ENCODE measurements around the gene GPER1.

Gene GPER1

DNA sequence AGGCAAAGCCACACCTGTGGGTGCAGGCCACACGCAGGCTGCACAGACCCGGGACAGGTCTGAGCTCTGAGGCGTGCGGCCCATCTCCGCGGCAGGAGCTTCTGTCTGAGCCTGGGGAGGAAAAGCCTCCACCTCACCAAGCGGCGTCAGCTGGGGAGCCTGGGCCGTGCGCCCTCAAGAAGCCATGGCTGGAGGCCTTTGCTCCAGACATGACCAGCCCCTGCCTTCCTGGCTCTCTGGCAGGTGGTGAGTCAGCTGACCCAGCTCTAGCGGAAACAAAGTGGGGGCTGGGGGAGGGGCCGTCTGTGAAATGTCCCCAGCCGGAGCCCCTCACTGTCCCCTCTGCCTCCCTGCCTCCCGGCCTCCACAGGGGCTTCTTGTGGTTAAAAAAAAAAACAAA is 12.5 kb downstream of the GPER1 start:
- Histone ChIP-seq H3K27ac (ENCODE audit: low read depth, low read length, poor library complexity, severe bottlenecking) (no peak overlapping the region), H3K4me2 (ENCODE audit: low read length) (no peak overlapping the region), H4K20me1 (ENCODE audit: insufficient read depth, low read length) (no peaks in the 10 kb centered on the region), H2AFZ (ENCODE audit: low read length) (no peak overlapping the region), H3K9me3 (ENCODE audit: low read length) (no peaks in the 10 kb centered on the region), H3K4me1 (ENCODE audit: insufficient read depth, low read length, severe bottlenecking) (no peaks in the 10 kb centered on the region), H3K9me2 (ENCODE audit: low read depth, low read length) (no peaks in the 10 kb centered on the region), H3K79me2 (ENCODE audit: insufficient read depth, low read length) (no peaks in the 10 kb centered on the region), H3K36me3 (ENCODE audit: insufficient read depth, low read length) (peaks cover 8% of the 10 kb centered on the region; the same call in 1 of the 2 replicates), H3K9ac (ENCODE audit: low read length) (no peak overlapping the region), H3K4me3 (ENCODE audit: low read depth, low read length, poor library complexity, severe bottlenecking) (no peak overlapping the region), H3K27me3 (ENCODE audit: insufficient read depth, low read length) (peaks cover 13% of the 10 kb centered on the region; the same call in 1 of the 2 replicates), H3F3A (ENCODE audit: insufficient read depth, low read length) (no peaks in the 10 kb centered on the region)
- TF ChIP-seq CTCF (IDR thresholded peaks at IDR 0.05; ENCODE audit: low read length): no peak
- no peak for TF ChIP-seq EZH2 (IDR thresholded peaks at IDR 0.05; ENCODE audit: borderline replicate concordance, low read length)

GRCh38 chr7:1100834-1101562 is 13.1 kb downstream of the GPER1 start:
- TF ChIP-seq EZH2 (IDR thresholded peaks at IDR 0.05; ENCODE audit: borderline replicate concordance, low read length) (no peak), CTCF (IDR thresholded peaks at IDR 0.05; ENCODE audit: low read length) (no peak)
- H3K27ac ChIP-seq (ENCODE audit: low read depth, low read length, poor library complexity, severe bottlenecking): no peak overlapping the region
- H3K79me2 ChIP-seq (ENCODE audit: insufficient read depth, low read length): no peaks in the 10 kb centered on the region
- no peaks in the 10 kb centered on the region for H3K9me3 ChIP-seq (ENCODE audit: low read length)
- no peak overlapping the region for H3K4me3 ChIP-seq (ENCODE audit: low read depth, low read length, poor library complexity, severe bottlenecking)
- H3K9ac ChIP-seq (ENCODE audit: low read length): no peak overlapping the region
- H2AFZ ChIP-seq (ENCODE audit: low read length): no peak overlapping the region
- no peaks in the 10 kb centered on the region for H4K20me1 ChIP-seq (ENCODE audit: insufficient read depth, low read length)
- H3K36me3 ChIP-seq (ENCODE audit: insufficient read depth, low read length): peaks cover 8% of the 10 kb centered on the region; the same call in 1 of the 2 replicates
- no peaks in the 10 kb centered on the region for H3K4me1 ChIP-seq (ENCODE audit: insufficient read depth, low read length, severe bottlenecking)
- peaks cover 13% of the 10 kb centered on the region; the same call in 1 of the 2 replicates for H3K27me3 ChIP-seq (ENCODE audit: insufficient read depth, low read length)
- no peaks in the 10 kb centered on the region for H3F3A ChIP-seq (ENCODE audit: insufficient read depth, low read length)
- H3K9me2 ChIP-seq (ENCODE audit: low read depth, low read length): no peaks in the 10 kb centered on the region
- no peak overlapping the region for H3K4me2 ChIP-seq (ENCODE audit: low read length)

GRCh38 chr7:1101563-1102431 is 13.9 kb downstream of the GPER1 start:
- Histone ChIP-seq H3K4me2 (ENCODE audit: low read length) (no peak overlapping the region), H2AFZ (ENCODE audit: low read length) (no peak overlapping the region), H3K9ac (ENCODE audit: low read length) (no peak overlapping the region), H3K9me3 (ENCODE audit: low read length) (no peaks in the 10 kb centered on the region), H3F3A (ENCODE audit: insufficient read depth, low read length) (no peaks in the 10 kb centered on the region), H3K4me1 (ENCODE audit: insufficient read depth, low read length, severe bottlenecking) (no peaks in the 10 kb centered on the region), H4K20me1 (ENCODE audit: insufficient read depth, low read length) (no peaks in the 10 kb centered on the region), H3K27me3 (ENCODE audit: insufficient read depth, low read length) (peaks cover 10% of the 10 kb centered on the region; the same call in 1 of the 2 replicates), H3K27ac (ENCODE audit: low read depth, low read length, poor library complexity, severe bottlenecking) (no peak overlapping the region), H3K79me2 (ENCODE audit: insufficient read depth, low read length) (no peaks in the 10 kb centered on the region), H3K4me3 (ENCODE audit: low read depth, low read length, poor library complexity, severe bottlenecking) (no peak overlapping the region), H3K36me3 (ENCODE audit: insufficient read depth, low read length) (peaks cover 8% of the 10 kb centered on the region; the same call in 1 of the 2 replicates), H3K9me2 (ENCODE audit: low read depth, low read length) (no peaks in the 10 kb centered on the region)
- no peak for TF ChIP-seq CTCF (IDR thresholded peaks at IDR 0.05; ENCODE audit: low read length)
- no peak for TF ChIP-seq EZH2 (IDR thresholded peaks at IDR 0.05; ENCODE audit: borderline replicate concordance, low read length)
